HepG2 (cell line): Measurements from ENCODE around the gene SLC39A1. TPM values are rescaled to one million over a fixed set of nuclear protein-coding genes. Genes with fewer than 3 reads are reported as not detected.

Source experiments
- ARNT2 ChIP-seq: sonication (generic); formaldehyde crosslinking; IDR thresholded peaks from 2 replicates; pipeline ENCODE4 v1.8.0; 2022; ENCODE audit warnings: mild to moderate bottlenecking, low read depth, missing genetic modification reagents, moderate library complexity
- ELF1 ChIP-seq: sonication (generic); formaldehyde crosslinking; IDR thresholded peaks from 2 replicates; pipeline ENCODE4 v1.4.0; 2020; ENCODE audit warnings: missing genetic modification reagents
- ETV5 ChIP-seq: IDR thresholded peaks from 2 replicates; pipeline ENCODE4 v1.6.1; 2018; ENCODE audit warnings: missing biosample characterization, missing genetic modification reagents, inconsistent platforms, borderline replicate concordance
- FOXO1 ChIP-seq: sonication (generic); formaldehyde crosslinking; IDR thresholded peaks from 2 replicates; pipeline ENCODE4 v1.4.0; 2020; ENCODE audit warnings: missing genetic modification reagents
- MIXL1 ChIP-seq: IDR thresholded peaks from 2 replicates; pipeline ENCODE4 v1.6.1; 2016
- NFKB2 ChIP-seq: sonication (generic); formaldehyde crosslinking; IDR thresholded peaks from 2 replicates; pipeline ENCODE4 v1.4.0; 2020; ENCODE audit warnings: missing genetic modification reagents, borderline replicate concordance
- SALL1 ChIP-seq: sonication (generic); formaldehyde crosslinking; IDR thresholded peaks from 2 replicates; pipeline ENCODE4 v1.8.0; 2022; ENCODE audit warnings: mild to moderate bottlenecking, missing genetic modification reagents
- SAP130 ChIP-seq: IDR thresholded peaks from 2 replicates; pipeline ENCODE4 v1.6.1; 2016; ENCODE audit warnings: low read depth
- SMAD3 ChIP-seq: sonication (generic); formaldehyde crosslinking; IDR thresholded peaks from 2 replicates; pipeline ENCODE4 v1.4.0; 2020; ENCODE audit warnings: missing genetic modification reagents
- TAF1 ChIP-seq: sonication (generic); formaldehyde crosslinking; IDR thresholded peaks from 2 replicates; pipeline ENCODE4 v1.4.0; 2020; ENCODE audit warnings: missing genetic modification reagents
- ZNF138 ChIP-seq: sonication (generic); formaldehyde crosslinking; IDR thresholded peaks from 2 replicates; pipeline ENCODE4 v1.5.0; 2020; ENCODE audit warnings: mild to moderate bottlenecking, low read depth, missing genetic modification reagents
- ZNF431 ChIP-seq: sonication (generic); formaldehyde crosslinking; IDR thresholded peaks from 2 replicates; pipeline ENCODE4 v1.9.0; 2022; ENCODE audit warnings: missing genetic modification reagents, low read depth, mild to moderate bottlenecking, borderline replicate concordance
- ZNF501 ChIP-seq: sonication (generic); formaldehyde crosslinking; IDR thresholded peaks from 2 replicates; pipeline ENCODE4 v1.5.1; 2020; ENCODE audit warnings: mild to moderate bottlenecking, moderate library complexity, missing genetic modification reagents
- ZNF543 ChIP-seq: sonication (generic); formaldehyde crosslinking; IDR thresholded peaks from 2 replicates; pipeline ENCODE4 v1.4.0; 2020; ENCODE audit warnings: mild to moderate bottlenecking, missing genetic modification reagents
- ZNF572 ChIP-seq: sonication (generic); formaldehyde crosslinking; IDR thresholded peaks from 2 replicates; pipeline ENCODE4 v1.5.1; 2020; ENCODE audit warnings: mild to moderate bottlenecking, missing genetic modification reagents
- ZNF7 ChIP-seq: IDR thresholded peaks from 2 replicates; pipeline ENCODE4 v1.6.1; 2016; ENCODE audit warnings: missing biosample characterization, missing genetic modification reagents
- ZNF772 ChIP-seq: sonication (generic); formaldehyde crosslinking; IDR thresholded peaks from 2 replicates; pipeline ENCODE4 v1.5.0; 2020; ENCODE audit warnings: mild to moderate bottlenecking, missing genetic modification reagents
- ZNF883 ChIP-seq: sonication (generic); formaldehyde crosslinking; IDR thresholded peaks from 2 replicates; pipeline ENCODE4 v1.5.1; 2020; ENCODE audit warnings: mild to moderate bottlenecking, missing genetic modification reagents; ENCODE audit errors: not compliant biosample characterization
- polyA plus RNA-seq, 8 experiments: library from polyadenylated mRNA; depleted of rRNA in 3 of 8; stranded (reverse) in 7 of 8; unstranded in 1 of 8; fragments of >200 nt; fragmentation: Illumina TruSeq in 4 of 8; extraction: Trizol in 4 of 8; gene quantifications; 2 replicates each; pipeline versions ENCODE4 v1.2.1 to v1.2.3, GENCODE V29; 2011 to 2016; ENCODE audit warnings: low read depth in 4 of 8, missing spikeins in 1 of 8, mixed read lengths in 1 of 8; ENCODE audit not compliant: insufficient read depth in 1 of 8
- total RNA-seq, 5 experiments: library from RNA; depleted of rRNA; stranded (reverse); fragments of >200 nt; fragmentation: Illumina TruSeq; extraction: Trizol; gene quantifications; 2 replicates each; pipeline ENCODE4 v1.2.3, GENCODE V29; 2016; ENCODE audit warnings: low read depth in 1 of 5
- TF ChIP-seq, protein P1 (sequence below): sonication (generic); formaldehyde crosslinking; IDR thresholded peaks from 2 replicates; pipeline ENCODE4 v1.5.0; 2020; ENCODE audit warnings: mild to moderate bottlenecking, missing genetic modification reagents, borderline replicate concordance
- TF ChIP-seq, protein P2 (sequence below): sonication (generic); formaldehyde crosslinking; IDR thresholded peaks from 2 replicates; pipeline ENCODE4 v1.8.1; 2023; ENCODE audit warnings: missing genetic modification reagents, mild to moderate bottlenecking, borderline replicate concordance

Gene SLC39A1
- total and polyA plus RNA-seq, 2 of the 13 experiments (the other 11 are each of a cell fraction or from before 2014, with no cell fraction given), result 71.2 to 78.4 TPM

DNA sequence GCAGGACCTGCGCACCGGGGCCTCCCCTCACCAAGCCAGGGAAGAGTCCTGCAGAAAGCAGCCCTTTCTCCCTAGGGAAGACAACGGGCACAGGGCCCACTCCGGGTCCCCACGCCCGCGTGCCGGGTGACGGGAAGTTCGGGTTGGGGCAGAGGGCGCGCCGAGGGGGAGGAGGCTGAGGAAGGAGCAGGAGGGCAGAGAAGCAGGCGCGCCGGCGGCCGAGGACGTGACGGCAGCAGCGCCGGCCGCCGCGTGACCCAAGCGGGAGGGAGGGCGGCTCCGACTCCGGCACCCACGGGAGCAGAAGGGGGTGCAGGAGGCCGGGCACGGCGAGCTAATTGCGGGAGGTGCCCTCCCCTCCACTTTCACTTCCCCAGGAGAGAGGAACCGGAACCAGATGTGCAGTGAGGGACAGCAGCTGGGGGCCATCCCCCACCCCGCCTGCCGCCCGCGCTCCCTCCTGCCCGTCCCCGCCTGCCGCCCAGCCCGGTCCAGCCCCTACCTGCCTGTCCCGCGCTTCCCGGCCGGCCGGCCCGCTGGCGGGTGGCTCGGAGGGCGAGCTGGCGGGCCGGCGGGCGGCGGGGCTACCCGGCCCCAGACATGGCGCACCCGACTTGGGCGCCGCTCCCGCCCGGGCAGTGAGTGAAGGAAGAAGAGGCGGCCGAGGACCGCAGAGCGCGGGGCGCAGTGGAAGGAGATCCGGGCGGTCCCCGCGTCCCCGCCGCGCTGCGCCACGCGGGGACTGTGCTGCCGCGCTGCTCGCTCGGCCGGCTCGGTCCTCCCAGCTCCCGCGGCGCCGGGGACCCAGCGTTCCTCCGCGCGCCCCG, 17.3 kb downstream of the SLC39A1 start (continued):
- TF ChIP-seq ZNF431 (CRISPR knock-in tag) (no peak), ZNF543 (peak; percentile 73; the same call in 1 of the 2 replicates), ZNF883 (CRISPR knock-in tag) (peak; percentile 35), TAF1 (CRISPR knock-in tag) (no peak; the same call in 1 of the 2 replicates), ARNT2 (CRISPR knock-in tag) (peak; percentile 8; the same call in 1 of the 2 replicates), ZNF501 (CRISPR knock-in tag) (peak; percentile 83), ZNF772 (CRISPR knock-in tag) (peak; percentile 84), ZNF138 (CRISPR knock-in tag) (0 out of 2 replicates have a peak, but pooled peaks have one; percentile 42), FOXO1 (CRISPR knock-in tag) (no peak), MIXL1 (no peak), SAP130 (CRISPR knock-in tag) (peak; percentile 59), SMAD3 (CRISPR knock-in tag) (no peak), SALL1 (CRISPR knock-in tag) (0 out of 2 replicates have a peak, but pooled peaks have one; percentile 25), NFKB2 (CRISPR knock-in tag) (no peak), ELF1 (CRISPR knock-in tag) (0 out of 2 replicates have a peak, but pooled peaks have one; percentile 31), ZNF572 (0 out of 2 replicates have a peak, but pooled peaks have one; percentile 40), ZNF7 (CRISPR knock-in tag) (no peak), ETV5 (CRISPR knock-in tag) (peak; percentile 33; the same call in 1 of the 2 replicates)
- TF ChIP-seq, protein P1, sequence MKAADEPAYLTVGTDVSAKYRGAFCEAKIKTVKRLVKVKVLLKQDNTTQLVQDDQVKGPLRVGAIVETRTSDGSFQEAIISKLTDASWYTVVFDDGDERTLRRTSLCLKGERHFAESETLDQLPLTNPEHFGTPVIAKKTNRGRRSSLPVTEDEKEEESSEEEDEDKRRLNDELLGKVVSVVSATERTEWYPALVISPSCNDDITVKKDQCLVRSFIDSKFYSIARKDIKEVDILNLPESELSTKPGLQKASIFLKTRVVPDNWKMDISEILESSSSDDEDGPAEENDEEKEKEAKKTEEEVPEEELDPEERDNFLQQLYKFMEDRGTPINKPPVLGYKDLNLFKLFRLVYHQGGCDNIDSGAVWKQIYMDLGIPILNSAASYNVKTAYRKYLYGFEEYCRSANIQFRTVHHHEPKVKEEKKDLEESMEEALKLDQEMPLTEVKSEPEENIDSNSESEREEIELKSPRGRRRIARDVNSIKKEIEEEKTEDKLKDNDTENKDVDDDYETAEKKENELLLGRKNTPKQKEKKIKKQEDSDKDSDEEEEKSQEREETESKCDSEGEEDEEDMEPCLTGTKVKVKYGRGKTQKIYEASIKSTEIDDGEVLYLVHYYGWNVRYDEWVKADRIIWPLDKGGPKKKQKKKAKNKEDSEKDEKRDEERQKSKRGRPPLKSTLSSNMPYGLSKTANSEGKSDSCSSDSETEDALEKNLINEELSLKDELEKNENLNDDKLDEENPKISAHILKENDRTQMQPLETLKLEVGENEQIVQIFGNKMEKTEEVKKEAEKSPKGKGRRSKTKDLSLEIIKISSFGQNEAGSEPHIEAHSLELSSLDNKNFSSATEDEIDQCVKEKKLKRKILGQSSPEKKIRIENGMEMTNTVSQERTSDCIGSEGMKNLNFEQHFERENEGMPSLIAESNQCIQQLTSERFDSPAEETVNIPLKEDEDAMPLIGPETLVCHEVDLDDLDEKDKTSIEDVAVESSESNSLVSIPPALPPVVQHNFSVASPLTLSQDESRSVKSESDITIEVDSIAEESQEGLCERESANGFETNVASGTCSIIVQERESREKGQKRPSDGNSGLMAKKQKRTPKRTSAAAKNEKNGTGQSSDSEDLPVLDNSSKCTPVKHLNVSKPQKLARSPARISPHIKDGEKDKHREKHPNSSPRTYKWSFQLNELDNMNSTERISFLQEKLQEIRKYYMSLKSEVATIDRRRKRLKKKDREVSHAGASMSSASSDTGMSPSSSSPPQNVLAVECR (CRISPR knock-in tag), result peak; percentile 49
- TF ChIP-seq, protein P2, sequence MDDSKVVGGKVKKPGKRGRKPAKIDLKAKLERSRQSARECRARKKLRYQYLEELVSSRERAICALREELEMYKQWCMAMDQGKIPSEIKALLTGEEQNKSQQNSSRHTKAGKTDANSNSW (CRISPR knock-in tag), result peak; percentile 13; the same call in 1 of the 2 replicates
